HG03457 (cell line): ENCODE data around the gene BABAM1.

ENCODE experiments used
- ATAC-seq: cut with Tn5 transposase; IDR thresholded peaks from one replicate; pipeline ENCODE4 v1.9.1; 2021; ENCODE audit warnings: moderate number of reproducible peaks; ENCODE audit not compliant: unreplicated experiment

BABAM1 gene

DNA sequence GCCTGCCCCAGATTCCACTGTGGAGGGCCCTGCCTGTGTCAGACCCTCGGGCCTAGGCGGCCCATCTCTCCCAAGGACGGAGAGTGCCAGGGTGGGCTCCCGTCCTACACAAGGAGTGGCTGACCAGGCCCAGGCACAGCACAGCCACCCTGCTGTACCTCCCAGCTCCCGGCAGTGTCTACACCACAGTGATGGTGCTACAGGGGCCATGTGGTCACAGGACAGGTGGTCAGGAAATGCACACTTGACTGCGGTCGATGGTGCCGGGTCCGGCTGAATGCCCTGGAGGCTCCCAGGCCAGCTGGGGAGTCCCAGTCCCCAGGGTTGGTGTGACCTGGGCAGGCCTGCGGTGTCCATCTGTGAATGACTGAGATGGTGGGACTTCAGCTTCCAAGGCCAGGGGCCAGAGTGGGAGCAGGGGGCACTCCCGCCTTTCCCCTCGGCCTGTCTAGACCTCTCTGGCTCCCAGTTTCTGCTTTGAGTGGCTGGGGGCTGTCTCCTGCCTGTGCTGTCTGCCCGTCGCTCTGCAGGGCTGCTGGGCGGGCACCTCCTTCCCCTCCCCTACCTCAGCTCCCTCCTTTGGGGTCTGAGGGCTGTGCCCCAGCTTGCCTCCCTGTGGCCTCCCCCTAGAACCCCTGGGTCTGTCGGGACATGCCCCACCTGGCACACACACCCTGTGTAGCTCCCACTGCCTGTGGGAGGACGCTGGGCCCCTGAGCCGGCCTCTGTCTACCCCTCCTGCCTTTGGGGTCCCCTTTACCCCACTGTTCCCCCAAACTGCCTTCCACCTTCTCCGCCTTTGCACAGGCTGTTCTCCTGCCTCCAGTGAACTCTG lies 54.6 kb downstream of the BABAM1 start:
- ATAC-seq, result no peak

DNA sequence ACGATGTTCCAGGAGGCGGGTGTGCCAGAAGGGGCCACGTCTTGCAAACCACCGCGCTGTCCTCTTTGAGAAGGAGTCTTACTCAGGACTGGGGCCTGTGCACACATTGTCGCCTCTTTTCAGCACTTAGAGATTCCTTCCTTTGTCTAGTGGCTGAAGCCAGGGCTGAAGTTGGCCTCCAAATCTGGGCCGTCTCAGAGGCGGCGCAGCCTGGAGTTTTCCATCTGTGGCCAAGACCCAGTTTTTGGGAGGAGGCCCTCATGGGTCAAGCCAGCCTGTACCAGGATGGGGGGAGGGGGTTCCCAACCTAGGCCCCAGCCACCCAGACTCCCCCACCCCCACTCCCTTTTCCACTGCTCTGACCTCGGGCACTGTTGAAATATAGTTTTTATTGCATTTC lies 55.6 kb downstream of the BABAM1 start:
- ATAC-seq, result no peak

DNA sequence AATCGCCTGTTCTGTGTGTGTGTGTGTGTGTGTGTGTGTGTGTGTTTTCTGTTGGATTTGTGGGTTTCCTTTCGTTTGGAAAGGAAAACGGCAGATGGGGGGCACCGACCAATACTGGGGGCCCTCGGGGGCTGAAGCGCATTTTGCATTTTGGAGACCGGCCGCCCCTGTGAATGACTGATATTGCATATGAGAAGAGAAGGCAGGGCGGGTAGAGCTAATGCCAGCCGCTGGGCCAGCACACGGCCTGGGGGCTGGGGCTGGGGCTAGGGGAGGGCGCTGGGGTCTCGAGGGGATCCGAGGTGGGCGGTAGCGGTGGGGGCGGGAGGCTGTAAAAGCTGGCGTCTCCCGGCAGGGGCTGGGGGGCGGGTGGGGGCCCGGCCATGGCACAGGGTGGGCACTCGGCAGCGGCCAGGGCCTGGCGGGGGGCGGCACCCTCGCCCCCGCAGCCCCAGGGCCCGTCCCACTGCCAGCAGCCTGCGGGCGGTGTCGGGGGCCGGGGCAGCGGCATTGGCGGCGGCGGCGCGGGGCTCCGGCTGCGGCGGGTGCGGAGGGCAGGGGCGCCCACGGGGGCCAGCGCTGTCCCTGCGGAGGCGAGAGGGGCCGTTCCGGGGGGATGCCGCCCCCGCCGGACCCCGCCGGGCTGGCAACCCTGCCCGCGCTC lies 56.2 kb downstream of the BABAM1 start:
- no peak for ATAC-seq

DNA sequence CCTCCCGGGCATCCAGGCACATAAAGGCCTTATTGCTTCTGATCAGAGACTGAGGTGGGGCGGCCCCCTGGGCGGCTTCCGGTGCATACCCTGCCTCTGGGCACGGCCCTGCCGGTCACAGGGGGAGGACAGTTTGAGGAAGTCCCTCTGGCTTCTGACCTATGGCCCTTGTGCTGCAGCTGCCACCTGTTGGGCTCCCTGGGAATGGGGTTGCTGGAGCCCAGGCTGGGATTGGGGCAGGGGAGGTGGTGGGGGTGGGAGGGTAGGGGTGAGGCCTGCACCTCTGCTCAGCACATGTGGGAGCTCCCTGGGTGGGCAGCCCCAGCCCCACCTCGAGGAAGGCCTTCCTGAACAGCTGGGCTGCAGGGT lies 56.7 kb downstream of the BABAM1 start:
- no peak for ATAC-seq

DNA sequence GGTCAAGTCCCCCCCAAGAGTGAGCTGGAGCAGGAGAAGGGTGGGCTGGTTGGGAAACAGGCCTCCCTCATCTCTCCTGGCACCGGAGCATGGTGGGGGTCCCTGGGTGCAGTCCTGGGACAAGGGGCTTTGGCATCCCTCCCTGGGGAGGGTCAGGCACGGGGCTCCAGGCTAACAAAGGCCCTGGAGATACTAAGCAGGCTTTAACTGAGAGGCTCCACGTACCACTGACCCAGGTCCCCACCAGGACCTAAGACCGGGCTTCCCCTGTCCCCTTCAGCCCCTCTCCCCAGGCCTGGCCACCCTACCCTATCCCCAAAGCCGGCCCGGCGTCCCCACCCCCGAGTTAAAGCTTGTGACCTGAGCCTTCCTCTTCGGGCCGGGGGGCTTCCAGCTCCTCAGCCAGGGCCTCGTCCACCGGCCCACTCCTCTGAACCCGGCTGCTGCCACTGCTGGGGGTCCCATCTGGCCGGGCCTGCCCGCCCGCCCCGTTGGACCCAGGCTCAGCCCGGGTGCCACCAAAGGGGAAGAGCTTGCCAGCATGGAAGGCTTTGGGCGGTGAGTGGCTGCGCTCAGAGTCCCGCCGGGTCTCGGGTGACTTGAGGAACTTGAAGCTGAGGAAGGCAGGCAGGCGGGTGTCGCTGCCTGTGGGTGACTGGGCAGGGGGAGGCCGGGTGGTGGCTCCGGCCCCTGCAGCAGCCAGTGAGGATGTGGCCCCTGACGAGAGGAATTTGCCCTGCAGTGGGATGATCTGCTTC lies 57.3 kb downstream of the BABAM1 start:
- ATAC-seq, result no peak

DNA sequence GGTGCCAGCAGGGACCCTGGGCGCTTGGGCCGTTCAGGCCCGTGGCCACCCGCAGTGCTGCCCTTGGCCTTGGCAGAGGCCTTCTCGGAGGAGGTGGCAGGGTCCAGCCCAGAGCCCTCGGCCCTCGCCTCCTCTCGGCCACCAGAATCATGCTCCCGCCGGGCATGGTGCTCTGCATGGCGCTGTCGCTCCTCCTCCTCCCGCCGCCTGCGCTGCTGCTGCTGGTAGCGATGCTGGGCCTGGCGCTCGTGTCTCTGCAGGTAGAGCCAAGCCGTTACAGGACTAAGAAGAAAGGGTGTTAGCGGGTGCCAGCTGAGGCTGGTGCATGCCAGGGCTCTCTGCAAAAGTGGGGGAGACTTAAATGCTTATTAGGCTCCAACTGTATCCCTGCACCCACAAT lies 57.9 kb downstream of the BABAM1 start:
- no peak for ATAC-seq

DNA sequence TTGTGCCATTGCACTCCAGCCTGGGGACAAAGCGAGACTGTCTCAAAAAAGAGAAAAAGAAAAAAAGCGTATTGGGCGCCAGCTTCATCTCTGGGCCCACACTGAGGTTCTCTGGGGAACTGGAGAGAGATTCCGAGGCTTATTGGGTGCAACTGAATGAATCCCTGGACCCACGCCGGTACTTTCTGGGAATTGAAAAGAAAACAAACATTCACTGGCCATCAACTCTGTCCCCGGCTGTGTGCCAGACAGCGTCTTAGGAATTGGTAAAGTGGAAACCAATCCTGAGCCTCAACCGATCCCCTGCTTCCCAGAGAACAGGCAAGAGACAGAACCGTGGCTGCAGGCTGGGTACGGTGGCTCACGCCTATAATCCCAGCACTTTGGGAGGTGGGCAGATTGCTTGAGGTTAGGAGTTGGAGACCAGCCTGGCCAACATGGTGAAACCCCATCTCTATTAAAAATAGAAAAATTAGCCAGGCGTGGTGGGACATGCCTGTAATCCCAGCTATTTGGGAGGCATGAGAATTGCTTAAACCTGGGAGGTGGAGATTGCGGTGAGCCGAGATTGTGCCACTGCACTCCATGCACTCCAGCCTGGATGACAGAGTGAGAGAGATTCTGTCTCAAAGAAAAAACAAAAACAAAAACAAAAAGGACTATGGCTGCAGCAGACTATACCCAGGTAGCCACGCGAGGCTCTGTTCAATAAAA lies 58.8 kb downstream of the BABAM1 start:
- no peak for ATAC-seq

DNA sequence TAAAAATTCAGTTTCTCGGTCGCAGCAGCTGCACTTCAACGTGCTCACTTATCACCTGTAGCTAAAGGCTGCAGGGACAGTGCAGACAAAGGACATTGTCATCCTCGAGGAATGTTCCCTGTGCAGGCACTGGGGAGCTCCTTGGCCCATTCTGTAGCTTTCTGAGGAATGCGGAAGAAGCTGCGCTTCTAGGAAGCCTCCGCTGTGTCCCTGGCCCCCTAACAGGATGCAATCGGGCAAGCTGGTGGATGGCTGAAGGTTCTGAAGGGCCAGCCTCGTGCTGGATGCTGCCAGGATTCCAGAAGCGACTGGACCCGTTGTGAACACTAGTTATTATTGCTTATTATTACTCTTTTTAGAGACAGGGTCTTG lies 59.3 kb downstream of the BABAM1 start:
- ATAC-seq, result no peak

DNA sequence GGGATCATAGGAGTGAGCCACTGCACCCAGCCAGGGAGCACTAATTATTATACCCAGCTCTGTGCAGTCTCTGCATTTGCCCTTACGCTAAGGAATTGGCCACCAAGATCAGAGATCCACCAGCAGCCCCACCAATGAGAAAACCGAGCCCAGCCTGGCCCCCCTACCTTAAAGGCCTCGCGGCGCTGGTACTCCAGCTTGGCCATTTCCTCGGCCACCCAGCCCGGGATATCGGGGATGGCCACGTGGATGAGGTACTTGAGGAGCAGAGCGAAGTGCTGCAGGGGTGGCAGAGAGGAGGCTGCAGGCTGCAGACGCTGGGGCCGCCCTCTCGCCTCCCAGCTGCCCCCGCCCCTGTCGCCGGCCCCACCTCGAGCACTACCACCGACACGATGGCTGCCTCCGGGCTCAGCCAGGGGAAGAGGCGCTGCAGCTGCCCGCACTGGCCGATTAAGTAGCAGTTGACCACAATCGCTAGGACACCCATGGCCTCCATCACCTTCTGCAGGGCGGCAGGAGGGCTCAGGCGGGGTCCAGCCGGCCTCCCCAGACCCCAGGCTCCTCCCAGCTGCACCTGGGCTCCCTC lies 59.9 kb downstream of the BABAM1 start:
- no peak for ATAC-seq

DNA sequence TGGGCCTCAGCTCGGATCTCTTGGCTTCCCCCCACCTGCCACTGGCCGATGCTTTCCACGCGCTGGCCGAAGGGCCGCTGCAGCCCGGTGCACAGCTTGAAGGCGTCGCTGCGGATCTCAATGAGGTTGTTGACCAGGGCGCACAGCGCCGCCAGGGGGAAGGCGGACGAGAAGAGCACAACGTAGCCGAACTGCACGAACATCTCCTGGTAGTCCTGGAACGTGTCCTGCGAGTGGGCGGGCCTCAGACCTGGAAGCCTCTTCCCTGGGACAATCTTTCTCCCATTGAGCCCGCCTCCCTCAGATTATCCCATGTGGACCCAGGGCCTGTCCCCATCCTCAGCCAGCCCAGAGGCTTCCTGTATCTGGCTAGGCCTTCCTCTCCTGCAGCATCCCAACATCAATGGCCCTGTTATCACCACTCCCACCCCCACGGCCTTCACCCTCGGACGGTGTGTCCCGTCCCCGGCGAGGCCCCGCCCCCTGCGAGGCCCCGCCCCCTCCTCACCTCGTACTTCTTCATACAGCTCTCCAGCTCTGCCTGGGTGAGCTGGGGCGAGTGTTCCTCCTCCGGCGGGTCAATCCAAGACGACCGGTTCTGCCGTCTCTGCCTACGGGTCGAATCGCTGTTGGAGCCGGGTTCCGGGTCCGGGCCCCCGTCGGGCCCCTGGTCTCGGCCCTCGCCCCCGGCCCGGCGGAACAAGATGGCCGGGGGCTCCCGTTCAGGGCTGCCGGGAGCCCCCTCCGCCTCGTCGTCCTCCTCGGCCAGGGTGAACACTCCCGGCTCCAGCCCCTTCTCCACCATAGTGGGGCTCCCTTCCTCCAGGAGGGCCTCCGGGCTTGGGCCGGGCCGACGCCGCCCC lies 60.6 kb downstream of the BABAM1 start:
- ATAC-seq, result no peak
